Measurements from ENCODE around the gene FSTL4.
"Not testable (repeated sequence)": the region's sequence is repeated elsewhere in the genome, so short reads cannot be mapped to it uniquely, and the experiment has no call there.

Gene FSTL4

DNA sequence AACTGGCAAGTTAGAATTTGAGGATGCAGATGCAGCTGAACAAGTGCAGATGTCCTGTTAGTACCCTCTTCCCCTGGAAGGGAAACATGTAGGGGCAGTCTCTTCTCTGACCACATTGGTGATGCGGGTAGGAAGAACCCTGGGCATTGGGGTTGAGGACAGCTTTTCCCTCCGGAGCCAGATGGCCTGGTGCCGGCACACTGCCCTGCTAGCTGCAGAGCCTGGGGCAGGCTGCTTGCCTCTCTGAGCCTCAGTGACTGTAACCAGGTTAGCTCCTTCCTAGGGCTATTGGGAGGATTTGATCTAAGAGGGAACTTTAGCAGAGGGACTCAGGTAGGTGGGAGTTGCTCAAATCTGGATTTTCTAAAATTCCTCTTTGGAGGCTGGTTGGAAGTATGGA, 412.1 kb downstream of the FSTL4 start:
- H3K27me3 Mint-ChIP-seq, result peaks cover 46% of the 10 kb centered on the region
- H3K9me3 Mint-ChIP-seq, result peaks cover 2% of the 10 kb centered on the region
- ATAC-seq, result no peak
- H3K36me3 Mint-ChIP-seq, result peaks cover 10% of the 10 kb centered on the region
- peaks cover 12% of the 10 kb centered on the region for H3K4me1 Mint-ChIP-seq
- H3K4me3 Mint-ChIP-seq, result no peak overlapping the region
- no peak overlapping the region for H3K27ac Mint-ChIP-seq

DNA sequence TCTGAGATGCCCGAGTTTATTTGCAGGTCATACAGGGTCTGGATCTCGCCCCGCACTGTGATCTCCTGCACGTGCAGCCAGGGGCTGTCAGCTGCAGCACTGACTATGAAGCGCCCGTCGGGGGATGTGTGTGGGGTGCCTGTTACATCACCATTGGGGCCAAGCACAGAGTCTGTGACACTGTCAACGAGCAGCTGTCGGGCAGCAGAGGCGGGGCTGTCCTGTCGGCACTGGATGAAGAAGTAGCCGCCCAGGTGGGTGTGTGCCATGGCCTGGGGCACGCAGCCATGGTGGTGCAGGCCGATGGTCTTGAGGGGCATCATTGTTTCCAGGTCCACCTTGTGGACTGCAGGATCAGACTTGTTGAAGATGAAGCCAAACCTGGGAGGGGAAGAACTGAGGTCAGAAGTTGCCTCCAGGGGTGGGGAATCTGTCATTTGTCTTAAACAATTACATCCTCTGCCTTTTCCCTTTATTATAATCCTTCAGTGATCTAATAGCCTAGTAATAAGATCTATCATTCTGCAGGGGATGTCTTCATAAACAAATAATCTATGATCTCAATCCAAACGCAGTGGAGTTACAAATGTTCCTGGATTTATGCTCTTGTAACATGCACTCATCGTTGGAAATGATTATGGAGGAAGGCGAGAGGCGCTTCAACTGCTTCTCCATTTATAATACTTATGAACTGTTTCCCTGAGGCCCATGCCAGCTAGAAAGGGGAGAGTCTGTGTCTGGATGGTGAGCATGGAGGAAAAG, 412.7 kb downstream of the FSTL4 start:
- Mint-ChIP-seq H3K27ac (no peak overlapping the region), H3K27me3 (peaks cover 53% of the 10 kb centered on the region), H3K4me1 (peaks cover 12% of the 10 kb centered on the region), H3K36me3 (peaks cover 10% of the 10 kb centered on the region), H3K4me3 (no peak overlapping the region), H3K9me3 (peaks cover 2% of the 10 kb centered on the region)
- no peak for ATAC-seq

GRCh38 chr5:133198511-133198910, 413.8 kb downstream of the FSTL4 start:
- peaks cover 6% of the 10 kb centered on the region for H3K4me1 Mint-ChIP-seq

GRCh38 chr5:133196441-133197085, 415.8 kb downstream of the FSTL4 start:
- H3K27ac Mint-ChIP-seq, result no peak overlapping the region
- peaks cover 57% of the 10 kb centered on the region for H3K27me3 Mint-ChIP-seq
- no peak for ATAC-seq
- no peak overlapping the region for H3K4me3 Mint-ChIP-seq
- peaks cover 1% of the 10 kb centered on the region for H3K36me3 Mint-ChIP-seq
- H3K9me3 Mint-ChIP-seq, result peaks cover under 1% of the 10 kb centered on the region
- no peaks in the 10 kb centered on the region for H3K4me1 Mint-ChIP-seq

More at GRCh38 chr5:133198511-133198910, 413.8 kb downstream of the FSTL4 start:
- peaks cover 55% of the 10 kb centered on the region for H3K27me3 Mint-ChIP-seq
- ATAC-seq, result no peak
- H3K4me3 Mint-ChIP-seq, result no peak overlapping the region
- peaks cover 2% of the 10 kb centered on the region for H3K9me3 Mint-ChIP-seq
- H3K36me3 Mint-ChIP-seq, result peaks cover 10% of the 10 kb centered on the region
- no peak overlapping the region for H3K27ac Mint-ChIP-seq

DNA sequence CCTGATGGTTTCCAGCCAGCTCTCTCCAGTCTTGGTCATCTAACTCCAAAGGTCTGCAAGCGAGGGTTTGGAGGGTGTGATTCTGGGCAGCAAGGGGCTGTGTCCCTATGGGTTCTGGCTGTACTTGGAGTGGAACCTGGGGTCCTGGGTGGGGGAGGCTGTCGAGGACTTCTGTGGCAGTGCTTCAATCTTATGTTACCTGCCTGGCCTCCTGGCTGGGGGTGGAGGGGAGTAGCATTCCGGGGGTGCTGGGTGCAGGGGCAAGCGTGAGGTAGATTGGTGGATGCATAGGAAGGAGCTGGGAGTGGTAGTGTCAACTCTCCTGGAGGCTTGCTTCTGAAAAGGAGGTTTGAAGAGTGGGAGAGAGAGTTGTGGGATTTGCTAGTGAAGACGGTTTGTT, 417.1 kb downstream of the FSTL4 start:
- Mint-ChIP-seq H3K27me3 (peaks cover 44% of the 10 kb centered on the region), H3K9me3 (no peaks in the 10 kb centered on the region), H3K36me3 (no peaks in the 10 kb centered on the region), H3K27ac (no peak overlapping the region), H3K4me3 (no peak overlapping the region), H3K4me1 (no peaks in the 10 kb centered on the region)
- no peak for ATAC-seq

GRCh38 chr5:133193794-133194193, 418.5 kb downstream of the FSTL4 start:
- ATAC-seq, result no peak
- Mint-ChIP-seq H3K27me3 (peaks cover 43% of the 10 kb centered on the region), H3K4me1 (no peaks in the 10 kb centered on the region), H3K27ac (no peak overlapping the region), H3K9me3 (no peaks in the 10 kb centered on the region), H3K36me3 (no peaks in the 10 kb centered on the region), H3K4me3 (no peak overlapping the region)

DNA sequence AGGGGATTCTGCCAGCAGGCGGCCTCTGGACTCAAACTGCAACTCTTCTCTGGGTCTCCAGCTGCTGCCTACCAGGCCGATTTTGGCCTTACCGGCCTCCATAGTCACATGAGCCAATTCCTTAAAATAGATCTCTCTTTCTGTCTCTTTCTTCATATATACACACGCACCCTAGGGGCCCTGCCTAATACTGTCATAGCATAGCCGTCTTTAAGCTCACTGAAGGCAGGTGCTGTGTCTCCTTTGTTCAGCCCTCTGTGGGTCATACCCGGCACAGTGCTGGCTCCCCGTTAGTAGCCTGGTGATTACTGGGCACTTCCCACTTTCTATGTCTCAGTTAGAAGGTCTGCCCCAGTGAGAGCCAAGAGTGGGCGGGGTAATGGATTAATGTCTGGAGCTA, 419.6 kb downstream of the FSTL4 start:
- Mint-ChIP-seq H3K36me3 (no peaks in the 10 kb centered on the region), H3K9me3 (no peaks in the 10 kb centered on the region), H3K27me3 (peaks cover 38% of the 10 kb centered on the region), H3K4me1 (no peaks in the 10 kb centered on the region), H3K4me3 (no peak overlapping the region), H3K27ac (no peak overlapping the region)
- ATAC-seq, result no peak

DNA sequence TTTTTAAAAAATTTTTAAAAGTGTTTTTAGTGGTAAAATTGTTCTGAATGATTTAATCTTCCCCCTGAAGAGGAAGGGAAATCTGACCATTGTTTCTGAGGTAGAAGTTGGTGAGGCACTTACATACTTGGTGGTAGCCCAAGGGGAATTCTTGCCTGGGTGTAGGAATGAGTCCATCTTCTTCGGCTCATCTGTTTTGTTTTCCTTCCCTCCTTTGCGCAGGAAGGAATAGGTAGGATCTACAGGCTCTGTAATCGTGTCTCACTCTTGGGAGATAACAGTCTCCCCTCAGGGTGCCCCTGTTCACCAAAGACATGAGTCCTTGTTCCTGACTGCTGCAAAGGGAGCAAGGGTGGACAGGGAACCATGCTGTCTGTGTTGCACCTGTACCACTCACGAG, 422.5 kb downstream of the FSTL4 start:
- Mint-ChIP-seq H3K4me3 (no peak overlapping the region), H3K36me3 (no peaks in the 10 kb centered on the region), H3K27me3 (peaks cover 23% of the 10 kb centered on the region), H3K4me1 (no peaks in the 10 kb centered on the region), H3K9me3 (no peaks in the 10 kb centered on the region), H3K27ac (no peak overlapping the region)
- ATAC-seq, result no peak

- no peak overlapping the region for H3K4me3 Mint-ChIP-seq
- no peak overlapping the region for H3K27ac Mint-ChIP-seq
- ATAC-seq, result no peak
- no peaks in the 10 kb centered on the region for H3K9me3 Mint-ChIP-seq
- peaks cover 5% of the 10 kb centered on the region for H3K36me3 Mint-ChIP-seq
- H3K27me3 Mint-ChIP-seq, result no peaks in the 10 kb centered on the region
- no peaks in the 10 kb centered on the region for H3K4me1 Mint-ChIP-seq
Measured at GRCh38 chr5:133179405-133179804, 432.9 kb downstream of the FSTL4 start.

- H3K27ac Mint-ChIP-seq, H3K36me3 Mint-ChIP-seq, H3K9me3 Mint-ChIP-seq, H3K4me1 Mint-ChIP-seq, H3K4me3 Mint-ChIP-seq, ATAC-seq: not testable (repeated sequence)
- peaks cover 29% of the 10 kb centered on the region for H3K27me3 Mint-ChIP-seq
Measured at GRCh38 chr5:133170756-133171387, 441.5 kb downstream of the FSTL4 start.

DNA sequence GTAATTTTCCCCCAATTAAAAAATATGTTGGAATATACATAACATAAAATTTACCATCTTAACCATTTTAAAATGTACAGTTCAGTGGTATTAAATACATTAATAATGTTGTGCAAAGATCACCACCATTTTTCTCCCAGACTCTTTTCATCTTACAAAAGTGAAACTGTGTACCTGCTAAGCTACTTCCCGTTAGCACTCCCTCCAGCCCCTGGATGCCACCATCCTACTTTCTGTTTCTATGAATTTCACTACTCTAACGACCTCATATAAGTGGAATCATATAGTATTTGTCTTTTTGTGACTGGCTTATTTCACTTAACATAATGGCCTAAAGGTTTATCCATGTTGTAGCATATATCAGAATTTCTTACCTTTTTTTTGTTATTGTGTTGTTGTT, 447.6 kb downstream of the FSTL4 start:
- Mint-ChIP-seq H3K9me3 (peaks cover 7% of the 10 kb centered on the region), H3K4me1 (peaks cover 7% of the 10 kb centered on the region), H3K4me3 (no peak overlapping the region), H3K27ac (no peak overlapping the region), H3K36me3 (peaks cover 7% of the 10 kb centered on the region), H3K27me3 (peaks cover 21% of the 10 kb centered on the region)
- ATAC-seq, result no peak

GRCh38 chr5:133163839-133164238, 448.5 kb downstream of the FSTL4 start:
- H3K4me3 Mint-ChIP-seq, result no peak overlapping the region
- H3K9me3 Mint-ChIP-seq, result peaks cover 11% of the 10 kb centered on the region
- peaks cover 7% of the 10 kb centered on the region for H3K4me1 Mint-ChIP-seq
- no peak for ATAC-seq
- H3K36me3 Mint-ChIP-seq, result peaks cover 7% of the 10 kb centered on the region
- H3K27me3 Mint-ChIP-seq, result peaks cover 13% of the 10 kb centered on the region
- H3K27ac Mint-ChIP-seq, result no peak overlapping the region

GRCh38 chr5:133159543-133159942, 452.8 kb downstream of the FSTL4 start:
- Mint-ChIP-seq H3K27ac (no peak overlapping the region), H3K4me1 (peaks cover under 1% of the 10 kb centered on the region), H3K9me3 (peaks cover 5% of the 10 kb centered on the region), H3K4me3 (no peak overlapping the region), H3K36me3 (no peaks in the 10 kb centered on the region), H3K27me3 (no peaks in the 10 kb centered on the region)
- ATAC-seq, result no peak

DNA sequence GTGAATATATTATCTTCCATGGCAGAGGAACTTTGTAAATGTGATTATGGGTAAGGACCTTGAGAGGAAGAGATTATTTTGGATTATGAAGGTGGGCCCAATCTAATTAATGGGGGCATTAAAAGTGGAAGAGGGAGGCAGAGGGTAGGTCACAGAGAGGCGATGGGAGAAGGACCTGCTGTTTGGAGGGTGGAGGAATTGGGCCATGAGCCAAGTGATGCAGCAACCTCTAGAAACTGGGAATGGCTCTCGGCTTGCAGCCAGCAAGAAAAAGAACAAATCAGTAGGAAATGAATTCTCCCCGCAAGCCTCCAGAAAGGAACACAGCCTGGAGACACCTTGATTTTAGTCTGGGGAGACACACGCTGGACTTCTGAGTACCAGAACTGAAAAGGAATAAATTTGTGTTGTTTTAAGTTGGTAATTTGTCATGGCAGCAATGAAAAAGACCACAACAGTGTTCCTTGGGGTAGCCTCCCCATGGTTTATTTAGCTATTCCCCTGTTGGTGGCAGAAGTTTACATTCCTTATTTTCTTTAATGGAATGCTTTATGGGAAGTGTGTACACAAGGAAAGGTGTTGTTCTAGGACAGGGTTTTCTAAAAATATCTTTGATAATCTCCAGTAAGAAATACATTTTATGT, 456.9 kb downstream of the FSTL4 start:
- no peak for ATAC-seq
- H3K27ac Mint-ChIP-seq, result no peak overlapping the region
- no peaks in the 10 kb centered on the region for H3K27me3 Mint-ChIP-seq
- no peak overlapping the region for H3K4me3 Mint-ChIP-seq
- H3K4me1 Mint-ChIP-seq, result no peaks in the 10 kb centered on the region
- peaks cover 5% of the 10 kb centered on the region for H3K9me3 Mint-ChIP-seq
- H3K36me3 Mint-ChIP-seq, result no peaks in the 10 kb centered on the region

DNA sequence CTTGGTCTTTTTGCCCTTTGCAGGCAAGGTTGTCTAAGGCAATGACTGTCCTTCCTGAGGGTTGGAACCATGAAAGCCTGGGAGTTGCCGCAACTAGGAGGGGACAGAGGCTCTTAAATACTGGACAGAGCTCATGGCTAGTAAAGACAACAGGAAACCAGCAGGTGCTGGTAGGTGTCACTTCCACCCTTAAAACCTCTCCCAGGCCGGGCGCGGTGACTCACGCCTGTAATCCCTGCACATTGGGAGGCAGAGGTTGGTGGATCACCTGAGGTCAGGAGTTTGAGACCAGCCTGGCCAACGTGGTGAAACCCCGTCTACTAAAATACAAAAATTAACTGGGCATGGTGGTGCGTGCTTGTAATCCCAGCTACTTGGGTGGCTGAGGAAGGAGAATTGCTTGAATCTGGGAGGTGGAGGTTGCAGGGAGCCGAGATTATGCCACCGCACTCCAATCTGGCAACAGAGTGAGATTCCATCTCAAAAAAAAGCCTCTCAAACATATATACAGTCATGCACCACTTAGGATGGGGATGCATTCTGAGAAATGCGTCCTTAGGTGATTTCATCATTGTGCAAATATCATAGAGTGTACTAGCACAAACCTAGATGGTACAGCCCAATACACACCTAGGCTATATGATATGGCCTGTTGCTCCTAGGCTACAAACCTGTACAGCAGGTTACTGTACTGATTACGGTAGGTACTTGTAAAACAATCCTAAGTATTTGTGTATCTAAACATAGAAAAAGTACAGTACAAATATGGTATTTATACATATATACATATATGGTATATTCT, 457.9 kb downstream of the FSTL4 start:
- H3K9me3 Mint-ChIP-seq, result peaks cover 5% of the 10 kb centered on the region
- ATAC-seq, result no peak
- no peak overlapping the region for H3K4me3 Mint-ChIP-seq
- no peaks in the 10 kb centered on the region for H3K27me3 Mint-ChIP-seq
- no peak overlapping the region for H3K27ac Mint-ChIP-seq
- no peaks in the 10 kb centered on the region for H3K4me1 Mint-ChIP-seq
- no peaks in the 10 kb centered on the region for H3K36me3 Mint-ChIP-seq

Data from stimulated activated memory B cell treated with anti-CD40 and anti-IgM and Interleukin-4, amounts not matched to agents 10 μg/mL and 1 μg/mL and 100 μg/mL, for 72 hours (primary cell).